SK-N-SH treated with all-trans-retinoic acid at 6 μM for 48 hours (cell line): ENCODE results near the gene PPIG.
"Not testable (repeated sequence)": the region's sequence is repeated elsewhere in the genome, so short reads cannot be mapped to it uniquely, and the experiment has no call there.

ENCODE experiments used
- ATAC-seq: fragments of 200-7000 bp; cut with Tn5 transposase; 3 replicates; pipeline ENCODE4 v1.9.1; 2020; ENCODE audit warnings: mild to moderate bottlenecking, moderate library complexity
- BACH2 ChIP-seq: fragments of 250-450 bp; sonication (Bioruptor Pico); IDR thresholded peaks from 2 replicates; pipeline ENCODE4 v1.9.0; 2021; ENCODE audit warnings: mild to moderate bottlenecking, borderline replicate concordance
- CREB5 ChIP-seq: fragments of 250-450 bp; sonication (Bioruptor Pico); IDR thresholded peaks from 2 replicates; pipeline ENCODE4 v1.5.1; 2020; ENCODE audit warnings: low read depth, mild to moderate bottlenecking, moderate library complexity
- CSDC2 ChIP-seq: fragments of 250-450 bp; sonication (Bioruptor Pico); IDR thresholded peaks from 2 replicates; pipeline ENCODE4 v1.5.0; 2020; ENCODE audit warnings: mild to moderate bottlenecking, moderate library complexity
- CSRNP3 ChIP-seq: fragments of 250-450 bp; sonication (Bioruptor Pico); IDR thresholded peaks from 2 replicates; pipeline ENCODE4 v1.5.1; 2021; ENCODE audit warnings: mild to moderate bottlenecking, moderate library complexity
- GLIS3 ChIP-seq: fragments of 250-450 bp; sonication (Bioruptor Pico); IDR thresholded peaks from 2 replicates; pipeline ENCODE4 v1.5.0; 2020; ENCODE audit warnings: mild to moderate bottlenecking, moderate library complexity
- ISL1 ChIP-seq: fragments of 250-450 bp; sonication (Bioruptor Pico); IDR thresholded peaks from 2 replicates; pipeline ENCODE4 v2.1.2; 2022; ENCODE audit warnings: mild to moderate bottlenecking, moderate library complexity
- OSR1 ChIP-seq: fragments of 250-450 bp; sonication (Bioruptor Pico); IDR thresholded peaks from 2 replicates; pipeline ENCODE4 v1.8.0; 2022; ENCODE audit warnings: moderate library complexity, mild to moderate bottlenecking, inconsistent platforms
- PATZ1 ChIP-seq: fragments of 250-450 bp; sonication (Bioruptor Pico); IDR thresholded peaks from 2 replicates; pipeline ENCODE4 v1.8.0; 2020; ENCODE audit warnings: mild to moderate bottlenecking, moderate library complexity, borderline replicate concordance
- PPARA ChIP-seq: fragments of 250-450 bp; sonication (Bioruptor Pico); IDR thresholded peaks from 2 replicates; pipeline ENCODE4 v1.5.0; 2020; ENCODE audit warnings: mild to moderate bottlenecking, borderline replicate concordance
- RARB ChIP-seq: fragments of 250-450 bp; sonication (Bioruptor Pico); IDR thresholded peaks from 2 replicates; pipeline ENCODE4 v1.8.0; 2021; ENCODE audit warnings: mild to moderate bottlenecking, moderate library complexity
- TCF4 ChIP-seq: fragments of 250-450 bp; sonication (Bioruptor Pico); IDR thresholded peaks from 2 replicates; pipeline ENCODE4 v1.8.0; 2021; ENCODE audit warnings: mild to moderate bottlenecking, moderate library complexity, borderline replicate concordance
- TOX ChIP-seq: fragments of 250-450 bp; sonication (Bioruptor Pico); IDR thresholded peaks from 2 replicates; pipeline ENCODE4 v1.8.0; 2021; ENCODE audit warnings: mild to moderate bottlenecking, moderate library complexity, borderline replicate concordance
- TSHZ2 ChIP-seq: fragments of 250-450 bp; sonication (Bioruptor Pico); IDR thresholded peaks from 2 replicates; pipeline ENCODE4 v1.5.0; 2020; ENCODE audit warnings: mild to moderate bottlenecking, moderate library complexity
- ZC3H10 ChIP-seq: fragments of 250-450 bp; sonication (Bioruptor Pico); IDR thresholded peaks from 2 replicates; pipeline ENCODE4 v1.5.1; 2021; ENCODE audit warnings: mild to moderate bottlenecking, moderate library complexity
- ZFP3 ChIP-seq: fragments of 250-450 bp; sonication (Bioruptor Pico); IDR thresholded peaks from 2 replicates; pipeline ENCODE4 v1.5.0; 2020; ENCODE audit warnings: mild to moderate bottlenecking, moderate library complexity
- ZFP30 ChIP-seq: fragments of 450-650 bp; formaldehyde crosslinking; IDR thresholded peaks from 2 replicates; pipeline ENCODE4 v1.5.0; 2022; ENCODE audit warnings: mild to moderate bottlenecking, moderate library complexity
- ZNF565 ChIP-seq: fragments of 450-650 bp; formaldehyde crosslinking; conservative IDR thresholded peaks from 2 replicates; pipeline ENCODE4 v1.5.0; 2020; ENCODE audit warnings: low read depth, mild to moderate bottlenecking, moderate library complexity
- ZNF70 ChIP-seq: fragments of 450-650 bp; formaldehyde crosslinking; IDR thresholded peaks from 2 replicates; pipeline ENCODE4 v1.5.0; 2020; ENCODE audit warnings: mild to moderate bottlenecking, moderate library complexity
- ZNF8 ChIP-seq: fragments of 450-650 bp; formaldehyde crosslinking; IDR thresholded peaks from 2 replicates; pipeline ENCODE4 v1.5.0; 2020; ENCODE audit warnings: mild to moderate bottlenecking, moderate library complexity

PPIG gene

GRCh38 chr2:169590804-169591203, 6.7 kb downstream of the PPIG start (continued):
- TF ChIP-seq TSHZ2 (CRISPR knock-in tag) (no peak), GLIS3 (CRISPR knock-in tag) (no peak)

- ATAC-seq: not testable (repeated sequence)
Measured at GRCh38 chr2:169596546-169596945, 12.4 kb downstream of the PPIG start.

GRCh38 chr2:169598982-169599381, 14.8 kb downstream of the PPIG start:
- ATAC-seq: no peak
- TF ChIP-seq PPARA (CRISPR knock-in tag) (no peak), ISL1 (CRISPR knock-in tag) (no peak), ZNF8 (CRISPR knock-in tag) (no peak), CREB5 (CRISPR knock-in tag) (no peak), CSDC2 (no peak), CSRNP3 (CRISPR knock-in tag) (no peak), TCF4 (CRISPR knock-in tag) (no peak), OSR1 (no peak), RARB (CRISPR knock-in tag) (no peak), ZNF70 (no peak), ZFP30 (CRISPR knock-in tag) (no peak), ZNF565 (CRISPR knock-in tag) (no peak), ZC3H10 (CRISPR knock-in tag) (no peak), GLIS3 (CRISPR knock-in tag) (no peak), PATZ1 (CRISPR knock-in tag) (no peak), ZFP3 (CRISPR knock-in tag) (no peak), TOX (CRISPR knock-in tag) (no peak)

GRCh38 chr2:169599568-169599967, 15.4 kb downstream of the PPIG start:
- ATAC-seq: no peak
- TF ChIP-seq ISL1 (CRISPR knock-in tag): no peak
- TF ChIP-seq CSDC2: no peak
- no peak for TF ChIP-seq TCF4 (CRISPR knock-in tag)
- TF ChIP-seq BACH2 (CRISPR knock-in tag): no peak
- no peak for TF ChIP-seq TSHZ2 (CRISPR knock-in tag)
- no peak for TF ChIP-seq ZNF565 (CRISPR knock-in tag)
- TF ChIP-seq CREB5 (CRISPR knock-in tag): no peak
- TF ChIP-seq ZNF8 (CRISPR knock-in tag): no peak
- no peak for TF ChIP-seq CSRNP3 (CRISPR knock-in tag)
- no peak for TF ChIP-seq ZFP30 (CRISPR knock-in tag)
- TF ChIP-seq TOX (CRISPR knock-in tag): no peak
- TF ChIP-seq GLIS3 (CRISPR knock-in tag): no peak
- TF ChIP-seq ZFP3 (CRISPR knock-in tag): no peak
- TF ChIP-seq PATZ1 (CRISPR knock-in tag): no peak
